Mesangial cell (primary cell): ENCODE results near the gene LIX1L. TPM values are rescaled to one million over a fixed set of nuclear protein-coding genes. Genes with fewer than 3 reads are reported as not detected.

ENCODE experiments used
- total RNA-seq: library from RNA; depleted of rRNA; stranded (reverse); fragments of >200 nt; gene quantifications from 2 replicates; pipeline ENCODE4 v1.2.3, GENCODE V29; 2015

Gene LIX1L
- total RNA-seq = 30.0 and 32.6 TPM in 2 replicates

DNA sequence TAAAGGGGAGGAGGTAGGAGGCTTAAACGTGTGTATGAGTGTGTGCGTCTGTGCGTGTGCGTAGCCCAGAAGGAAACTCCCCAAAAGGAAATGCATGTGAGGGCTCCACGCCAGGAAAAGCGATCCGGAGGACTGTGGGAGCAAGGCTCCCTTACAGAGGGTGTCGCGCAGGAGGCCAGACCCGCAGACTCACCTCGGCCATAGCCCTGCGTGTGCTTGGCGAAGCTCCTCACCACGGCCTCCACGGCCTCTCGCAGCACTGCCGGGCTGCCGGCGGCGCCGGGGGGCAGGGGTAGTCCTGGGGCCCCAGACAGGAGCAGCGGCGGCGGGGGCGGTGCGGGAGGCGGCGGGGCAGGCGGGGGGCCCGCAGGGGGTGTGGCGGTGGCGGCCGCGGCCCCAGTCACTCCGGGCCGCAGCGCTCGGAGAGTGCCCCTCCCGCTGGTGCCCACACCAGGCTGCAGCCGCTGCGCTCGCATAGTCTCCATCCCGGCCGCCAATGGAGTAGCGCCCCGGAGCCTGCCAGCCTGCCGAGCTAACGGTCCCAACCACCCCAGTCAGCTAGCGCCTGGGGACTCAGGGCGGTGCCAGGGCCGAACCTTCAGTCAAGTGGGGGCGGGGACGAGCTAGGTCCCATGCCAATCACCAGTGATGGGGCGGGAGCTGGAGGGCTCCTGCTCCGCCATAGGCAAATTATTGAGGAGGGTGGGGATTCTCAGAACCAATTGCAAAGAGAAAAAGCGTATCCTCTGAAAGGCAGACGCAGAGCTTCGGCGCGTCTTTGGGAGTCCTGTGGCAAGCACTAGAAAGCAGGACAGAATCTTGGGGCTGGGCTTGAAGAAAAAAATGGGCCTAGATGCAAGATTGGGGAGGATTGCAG lies at the start of gene LIX1L:
LIX1L (minus strand) TSS at position 575 of the 877 bp plus-strand sequence; CDS start at position 485, 90 bp downstream.

DNA sequence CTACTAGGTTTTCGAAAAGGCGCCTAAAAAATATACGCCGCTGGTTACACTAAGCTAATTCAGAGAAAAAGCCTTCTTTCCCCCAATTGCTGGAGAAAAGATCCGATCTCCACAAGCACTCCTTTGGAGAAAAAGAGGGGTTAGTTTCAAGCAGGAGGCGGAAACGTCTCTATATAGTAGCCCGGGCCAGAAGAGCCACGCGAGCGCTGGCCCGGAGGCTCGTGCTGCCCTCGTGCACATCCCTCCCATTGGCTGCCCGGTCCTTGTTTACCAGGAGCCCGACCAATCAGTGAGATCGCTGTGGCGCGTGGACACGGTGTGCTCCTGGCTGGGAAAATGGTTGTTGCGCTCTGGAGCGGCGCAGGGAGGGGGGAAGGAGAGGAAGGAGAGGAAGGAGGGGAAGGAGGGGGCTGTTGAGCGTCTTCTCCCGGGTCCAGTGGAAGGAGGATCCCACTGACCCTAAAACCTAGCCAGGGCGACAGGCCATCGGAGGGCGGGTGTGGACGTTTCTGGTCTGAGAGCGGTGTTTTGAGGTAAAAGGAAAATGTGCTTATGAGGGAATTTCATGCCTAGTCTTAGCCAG lies 38.7 kb upstream of the LIX1L start, which contains the start of gene TXNIP:
TXNIP (minus strand) TSS at position 147 of the 583 bp plus-strand sequence. CDS start 313 bp downstream, outside the sequence.

DNA sequence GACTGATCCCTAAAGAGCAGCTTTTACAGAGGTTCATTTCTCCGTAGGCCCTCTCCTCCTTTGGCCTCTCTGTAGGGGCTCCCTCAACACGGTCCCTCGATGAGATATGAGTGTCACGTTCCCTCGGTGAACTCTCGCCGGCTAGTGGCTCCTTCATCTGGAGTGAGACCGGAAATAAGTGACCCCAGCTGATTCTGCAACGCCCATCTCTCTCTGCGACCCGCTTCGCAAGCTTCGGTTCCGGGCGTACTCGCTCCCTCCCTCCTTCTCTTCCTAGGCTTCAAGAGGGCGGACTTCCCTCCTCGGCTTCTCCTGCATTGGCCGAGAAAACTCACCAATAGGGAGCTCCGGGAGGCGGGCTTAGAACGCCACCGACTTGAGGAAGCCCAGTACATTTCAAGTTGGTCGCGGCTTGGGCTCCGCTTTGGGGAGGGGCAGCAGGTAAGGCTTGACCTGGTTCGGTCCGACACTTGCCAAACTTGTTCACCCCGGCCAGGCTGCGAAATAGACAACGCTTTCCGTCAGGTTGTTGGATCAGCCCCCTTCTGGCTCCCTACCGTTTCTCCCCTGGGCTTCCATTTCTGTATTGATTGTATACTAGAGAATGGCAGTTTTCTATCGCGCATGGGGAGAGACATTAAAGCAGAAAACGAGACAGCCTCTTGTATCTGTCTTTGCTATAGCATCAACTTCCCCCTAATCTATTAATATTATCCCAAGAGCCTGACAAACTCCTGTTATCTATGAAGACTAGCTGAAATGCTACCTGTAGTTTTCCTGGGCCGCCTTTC lies 6.7 kb upstream of the LIX1L start, which contains the start of the genes ANKRD34A and POLR3GL:
ANKRD34A (minus strand) TSS at position 248 of the 791 bp plus-strand sequence. CDS start 2,816 bp downstream, outside the sequence.
POLR3GL (plus strand) TSS at position 363 of the 791 bp plus-strand sequence. CDS start 10,176 bp downstream, outside the sequence.

DNA sequence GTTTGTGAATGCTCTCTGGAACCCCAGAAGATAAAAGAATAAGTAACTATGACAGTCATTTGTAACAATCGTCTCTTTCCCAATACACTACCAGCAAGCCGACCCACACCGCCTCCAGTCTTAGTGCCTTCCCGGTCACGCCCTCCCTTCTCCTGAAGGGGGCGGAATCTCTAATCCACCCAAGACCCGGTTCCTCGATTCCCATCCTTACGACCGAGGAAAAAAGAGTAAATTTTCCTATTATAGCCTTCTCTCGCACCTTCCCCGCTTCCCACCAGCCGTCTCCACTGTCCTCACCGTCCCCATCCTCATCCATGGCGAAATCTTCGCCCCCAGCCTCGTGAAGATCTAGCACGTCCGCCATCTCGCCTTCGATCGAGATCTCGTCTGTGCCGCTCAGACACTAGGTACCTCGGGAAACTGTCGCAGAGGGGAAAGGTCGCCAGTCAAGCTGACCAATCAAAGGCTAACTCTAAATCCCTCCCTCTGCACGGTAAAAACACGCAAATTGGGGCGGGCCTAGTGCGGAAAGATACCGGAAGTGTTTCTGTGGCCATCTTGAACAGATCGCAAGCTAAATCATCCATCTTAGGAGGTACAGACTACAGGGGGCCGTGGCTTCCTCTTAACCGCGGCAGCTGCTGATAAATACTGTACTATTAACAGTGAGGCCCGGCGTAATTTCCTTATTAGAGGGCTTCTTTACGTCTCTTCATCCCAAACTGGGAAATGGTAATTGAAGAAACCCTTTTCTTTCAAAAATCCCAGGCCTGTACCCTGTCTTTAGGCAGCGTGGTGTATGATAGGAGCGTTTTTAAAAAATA lies 30.5 kb downstream of the LIX1L start, which contains the start of gene RBM8A:
RBM8A (minus strand) TSS at position 422 of the 824 bp plus-strand sequence; CDS start at position 364, 58 bp downstream.

DNA sequence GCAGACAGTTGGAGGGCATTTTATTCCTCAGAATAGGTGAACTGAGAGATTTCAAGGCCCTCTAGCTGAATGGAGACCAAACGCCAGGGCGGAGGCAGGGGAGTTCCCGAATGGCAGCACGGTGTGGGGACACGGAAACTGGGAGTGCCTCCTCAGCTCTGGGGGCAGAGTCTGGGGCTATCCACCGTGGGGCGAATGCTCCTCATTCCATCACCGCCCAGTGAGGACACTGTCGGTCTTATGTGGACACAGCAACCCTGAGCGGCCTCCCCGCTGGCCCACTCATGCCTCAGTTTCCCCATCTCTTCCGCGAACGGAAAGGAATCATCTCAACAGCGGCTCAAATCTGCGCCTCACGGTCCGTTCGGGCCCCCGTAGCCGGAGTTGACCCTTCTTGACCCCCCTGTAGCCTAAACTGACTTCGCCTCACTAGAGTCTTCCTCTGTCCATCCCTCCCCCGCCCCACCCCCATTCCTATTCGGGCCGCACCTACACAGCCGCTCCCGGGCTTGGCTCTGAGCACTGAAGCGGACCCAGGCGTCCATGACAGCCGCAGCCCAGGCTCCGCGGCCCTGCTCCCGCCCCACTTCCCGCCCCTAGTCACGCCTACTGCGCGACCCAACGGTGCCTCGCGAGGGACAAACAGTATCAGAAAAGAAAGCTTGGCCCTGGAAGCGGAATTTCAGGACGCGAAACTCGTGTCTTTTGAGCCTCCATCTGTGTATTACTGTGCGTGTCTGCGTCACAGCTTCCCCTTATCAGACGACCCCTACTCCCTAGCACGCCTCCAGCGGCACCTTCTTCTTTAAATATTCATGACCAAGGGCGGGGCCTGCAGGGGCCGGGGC lies 39.4 kb downstream of the LIX1L start, which contains the start of gene PEX11B:
PEX11B (minus strand) TSS at position 574 of the 848 bp plus-strand sequence; CDS start at position 545, 29 bp downstream.

DNA sequence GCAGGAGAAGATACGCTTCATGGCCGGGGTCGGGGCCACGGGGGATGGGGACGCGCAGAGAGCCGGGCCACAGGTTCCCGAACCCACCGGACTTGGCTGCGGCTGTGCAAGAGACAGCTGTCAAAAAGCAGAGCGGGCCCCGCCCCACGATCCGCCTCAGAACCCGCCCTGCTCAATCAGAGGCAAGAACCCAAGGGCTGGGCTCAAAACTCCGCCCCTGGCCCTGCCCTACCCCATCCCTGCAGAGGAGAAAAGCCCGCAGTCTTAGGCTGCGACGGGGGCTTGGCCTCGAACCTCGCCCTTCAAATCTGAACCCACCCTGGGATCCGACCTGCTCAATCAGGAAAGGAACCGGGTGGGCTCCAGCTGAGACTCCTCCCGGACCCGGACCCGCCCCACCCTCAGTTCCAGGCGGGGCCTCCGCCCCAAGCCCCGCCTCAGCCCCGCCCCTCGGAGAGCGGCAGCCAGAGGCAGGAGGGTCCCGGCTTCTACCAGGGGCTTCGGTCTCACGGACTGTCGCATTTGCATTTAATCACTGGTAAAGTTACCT lies 72.0 kb downstream of the LIX1L start, which contains the start of gene ANKRD35:
ANKRD35 (minus strand) TSS at position 129 of the 550 bp plus-strand sequence; CDS start at position 21, 108 bp downstream.

Other genes starting within 250 kb of the LIX1L start
- not detected in 2 replicates for gene CD160, start 238.5 kb downstream of the LIX1L start, total RNA-seq
- gene RNF115, start 133.9 kb downstream of the LIX1L start, total RNA-seq = 7.7 and 9.4 TPM in 2 replicates
- gene POLR3C, start 133.8 kb downstream of the LIX1L start, total RNA-seq = 29.5 and 30.5 TPM in 2 replicates
- gene NUDT17, start 112.4 kb downstream of the LIX1L start, total RNA-seq = 2.8 and 4.1 TPM in 2 replicates
- 29.7 and 31.9 TPM in 2 replicates for gene PIAS3, start 98.9 kb downstream of the LIX1L start, total RNA-seq
- 0.13 and 0.49 TPM in 2 replicates for gene ANKRD35, start 72.2 kb downstream of the LIX1L start, total RNA-seq
- 3.1 and 8.4 TPM in 2 replicates for gene ITGA10, start 48.0 kb downstream of the LIX1L start, total RNA-seq
- 20.7 and 30.2 TPM in 2 replicates for gene PEX11B, start 39.3 kb downstream of the LIX1L start, total RNA-seq
- 54.4 and 130 TPM in 2 replicates for gene RBM8A, start 30.5 kb downstream of the LIX1L start, total RNA-seq
- gene ANKRD34A, start 6.6 kb upstream of the LIX1L start, total RNA-seq = 1.0 and 1.1 TPM in 2 replicates
- gene POLR3GL, start 6.7 kb upstream of the LIX1L start, total RNA-seq = 6.5 and 12.9 TPM in 2 replicates
- 18.7 and 484 TPM in 2 replicates for gene TXNIP, start 38.6 kb upstream of the LIX1L start, total RNA-seq
- gene HJV, start 63.7 kb upstream of the LIX1L start, total RNA-seq = not detected in 2 replicates
- 0.65 and 1.8 TPM in 2 replicates for gene NBPF10, start 186.8 kb upstream of the LIX1L start, total RNA-seq